ENCODE measurements around the gene TRAF2.

Gene TRAF2

DNA sequence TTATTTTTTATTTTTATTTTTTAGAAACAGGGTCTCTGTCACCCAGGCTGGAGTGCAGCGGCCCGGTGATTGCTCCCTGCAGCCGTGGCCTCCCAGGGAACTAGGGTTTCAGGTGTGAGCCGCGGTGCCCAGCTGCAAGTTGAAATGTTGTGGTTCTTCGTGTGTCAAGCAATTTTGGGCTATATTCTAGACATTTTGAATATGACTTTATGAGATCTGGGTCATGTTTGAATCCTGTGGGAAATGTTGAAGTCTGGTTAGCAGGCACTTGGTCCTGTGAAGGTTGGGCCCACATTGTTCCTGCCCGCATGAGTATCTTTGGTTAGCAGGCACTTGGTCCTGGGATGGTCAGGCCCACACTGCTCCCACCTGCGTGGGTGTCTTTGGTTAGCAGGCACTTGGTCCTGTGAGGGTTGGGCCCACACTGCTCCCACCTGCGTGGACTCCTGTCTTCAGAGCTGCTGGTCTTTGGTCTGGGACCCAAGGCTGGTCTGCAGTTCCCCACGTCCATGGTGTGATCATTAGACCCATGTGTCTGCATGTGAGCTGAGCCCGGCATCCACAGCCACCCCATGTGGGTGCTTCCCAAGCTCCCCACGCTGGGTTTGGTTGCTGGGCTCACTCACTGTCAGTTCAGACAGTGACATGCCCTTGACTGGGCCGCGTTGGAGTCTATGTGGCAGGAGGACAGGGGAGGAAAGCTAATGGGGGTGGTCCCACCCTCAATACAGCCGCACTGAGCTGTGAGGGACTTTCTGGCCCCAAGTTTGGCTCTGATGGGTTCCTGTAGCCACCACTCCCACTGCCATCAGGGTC, 51.1 kb downstream of the TRAF2 start:
- H3K36me3 ChIP-seq (ENCODE audit: insufficient read depth, low read length): peaks cover 49% of the 10 kb centered on the region
- TF ChIP-seq EZH2 (IDR thresholded peaks at IDR 0.05; ENCODE audit: borderline replicate concordance, low read length): no peak
- TF ChIP-seq, protein P1, sequence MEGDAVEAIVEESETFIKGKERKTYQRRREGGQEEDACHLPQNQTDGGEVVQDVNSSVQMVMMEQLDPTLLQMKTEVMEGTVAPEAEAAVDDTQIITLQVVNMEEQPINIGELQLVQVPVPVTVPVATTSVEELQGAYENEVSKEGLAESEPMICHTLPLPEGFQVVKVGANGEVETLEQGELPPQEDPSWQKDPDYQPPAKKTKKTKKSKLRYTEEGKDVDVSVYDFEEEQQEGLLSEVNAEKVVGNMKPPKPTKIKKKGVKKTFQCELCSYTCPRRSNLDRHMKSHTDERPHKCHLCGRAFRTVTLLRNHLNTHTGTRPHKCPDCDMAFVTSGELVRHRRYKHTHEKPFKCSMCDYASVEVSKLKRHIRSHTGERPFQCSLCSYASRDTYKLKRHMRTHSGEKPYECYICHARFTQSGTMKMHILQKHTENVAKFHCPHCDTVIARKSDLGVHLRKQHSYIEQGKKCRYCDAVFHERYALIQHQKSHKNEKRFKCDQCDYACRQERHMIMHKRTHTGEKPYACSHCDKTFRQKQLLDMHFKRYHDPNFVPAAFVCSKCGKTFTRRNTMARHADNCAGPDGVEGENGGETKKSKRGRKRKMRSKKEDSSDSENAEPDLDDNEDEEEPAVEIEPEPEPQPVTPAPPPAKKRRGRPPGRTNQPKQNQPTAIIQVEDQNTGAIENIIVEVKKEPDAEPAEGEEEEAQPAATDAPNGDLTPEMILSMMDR (IDR thresholded peaks at IDR 0.05; ENCODE audit: low read length): no peak
- no peaks in the 10 kb centered on the region for H4K20me1 ChIP-seq (ENCODE audit: insufficient read depth, low read length)

DNA sequence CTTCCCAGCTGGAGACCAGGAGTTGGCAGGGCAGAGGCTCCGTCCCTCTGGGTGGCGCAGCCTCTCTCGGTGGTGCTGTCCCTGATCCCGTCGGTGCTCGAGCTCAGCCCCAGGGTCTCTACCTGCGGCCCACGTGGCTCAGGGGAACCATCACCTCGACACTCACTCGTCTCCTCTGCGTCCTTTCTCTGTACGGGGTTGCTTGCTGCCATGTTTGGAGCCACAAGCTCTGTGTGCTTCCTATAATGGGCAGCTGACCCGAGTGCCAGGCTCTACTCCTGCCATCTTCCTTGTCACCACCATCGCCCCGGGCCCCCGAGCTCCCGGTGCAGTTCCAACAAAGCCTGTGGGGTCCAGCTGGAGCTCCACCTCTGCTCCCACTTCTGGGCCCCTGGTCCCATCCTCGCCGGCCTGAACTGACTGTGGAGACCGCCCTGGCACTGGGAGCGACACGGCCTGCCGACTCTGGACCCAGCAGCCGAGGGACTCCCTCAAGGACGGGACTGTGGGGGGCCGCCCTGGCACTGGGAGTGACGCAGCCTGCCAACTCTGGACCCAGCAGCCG, 53.2 kb downstream of the TRAF2 start:
- Histone ChIP-seq H3K79me2 (ENCODE audit: insufficient read depth, low read length) (no peaks in the 10 kb centered on the region), H3K9ac (ENCODE audit: low read length) (no peak overlapping the region), H3K4me1 (ENCODE audit: insufficient read depth, low read length, severe bottlenecking) (peaks cover 10% of the 10 kb centered on the region), H2AFZ (ENCODE audit: low read length) (no peak overlapping the region), H3K4me3 (ENCODE audit: low read depth, low read length, poor library complexity, severe bottlenecking) (no peak overlapping the region), H4K20me1 (ENCODE audit: insufficient read depth, low read length) (no peaks in the 10 kb centered on the region), H3K9me2 (ENCODE audit: low read depth, low read length) (no peaks in the 10 kb centered on the region), H3K27me3 (ENCODE audit: insufficient read depth, low read length) (no peaks in the 10 kb centered on the region), H3F3A (ENCODE audit: insufficient read depth, low read length) (0 out of 2 replicates have a peak, but pooled peaks cover 3% of the 10 kb centered on the region), H3K27ac (ENCODE audit: low read depth, low read length, poor library complexity, severe bottlenecking) (no peak overlapping the region), H3K36me3 (ENCODE audit: insufficient read depth, low read length) (peaks cover 41% of the 10 kb centered on the region), H3K4me2 (ENCODE audit: low read length) (no peak overlapping the region), H3K9me3 (ENCODE audit: low read length) (no peaks in the 10 kb centered on the region)
- no peak for TF ChIP-seq EZH2 (IDR thresholded peaks at IDR 0.05; ENCODE audit: borderline replicate concordance, low read length)
- TF ChIP-seq, protein P1 (IDR thresholded peaks at IDR 0.05; ENCODE audit: low read length): no peak

More for the DNA sequence above, 51.1 kb downstream of the TRAF2 start:
- Histone ChIP-seq H3K79me2 (ENCODE audit: insufficient read depth, low read length) (no peaks in the 10 kb centered on the region), H3K9me2 (ENCODE audit: low read depth, low read length) (no peaks in the 10 kb centered on the region), H2AFZ (ENCODE audit: low read length) (no peak overlapping the region), H3K4me3 (ENCODE audit: low read depth, low read length, poor library complexity, severe bottlenecking) (no peak overlapping the region), H3K4me2 (ENCODE audit: low read length) (no peak overlapping the region), H3K27ac (ENCODE audit: low read depth, low read length, poor library complexity, severe bottlenecking) (no peak overlapping the region), H3K27me3 (ENCODE audit: insufficient read depth, low read length) (no peaks in the 10 kb centered on the region), H3K4me1 (ENCODE audit: insufficient read depth, low read length, severe bottlenecking) (no peaks in the 10 kb centered on the region), H3K9ac (ENCODE audit: low read length) (no peak overlapping the region), H3F3A (ENCODE audit: insufficient read depth, low read length) (0 out of 2 replicates have a peak, but pooled peaks cover 3% of the 10 kb centered on the region), H3K9me3 (ENCODE audit: low read length) (no peaks in the 10 kb centered on the region)

GRCh38 chr9:136939996-136940525, 53.7 kb downstream of the TRAF2 start:
- H3K9me3 ChIP-seq (ENCODE audit: low read length): no peaks in the 10 kb centered on the region
- no peaks in the 10 kb centered on the region for H3K79me2 ChIP-seq (ENCODE audit: insufficient read depth, low read length)
- H3K27me3 ChIP-seq (ENCODE audit: insufficient read depth, low read length): no peaks in the 10 kb centered on the region
- H3K4me2 ChIP-seq (ENCODE audit: low read length): no peak overlapping the region
- H3F3A ChIP-seq (ENCODE audit: insufficient read depth, low read length): 0 out of 2 replicates have a peak, but pooled peaks cover 3% of the 10 kb centered on the region
- TF ChIP-seq, protein P1 (IDR thresholded peaks at IDR 0.05; ENCODE audit: low read length): no peak
- TF ChIP-seq EZH2 (IDR thresholded peaks at IDR 0.05; ENCODE audit: borderline replicate concordance, low read length): no peak
- no peak overlapping the region for H3K27ac ChIP-seq (ENCODE audit: low read depth, low read length, poor library complexity, severe bottlenecking)
- H3K4me3 ChIP-seq (ENCODE audit: low read depth, low read length, poor library complexity, severe bottlenecking): no peak overlapping the region
- H3K9me2 ChIP-seq (ENCODE audit: low read depth, low read length): no peaks in the 10 kb centered on the region
- H3K9ac ChIP-seq (ENCODE audit: low read length): no peak overlapping the region
- H4K20me1 ChIP-seq (ENCODE audit: insufficient read depth, low read length): no peaks in the 10 kb centered on the region
- H3K36me3 ChIP-seq (ENCODE audit: insufficient read depth, low read length): peaks cover 40% of the 10 kb centered on the region
- no peak overlapping the region for H2AFZ ChIP-seq (ENCODE audit: low read length)
- H3K4me1 ChIP-seq (ENCODE audit: insufficient read depth, low read length, severe bottlenecking): peaks cover 13% of the 10 kb centered on the region
